Activated CD4-positive, CD25-positive, alpha-beta regulatory T cell (primary cell): ENCODE measurements around the gene SPATA7.
"Not testable (repeated sequence)": the region's sequence is repeated elsewhere in the genome, so short reads cannot be mapped to it uniquely, and the experiment has no call there.

Experiments used
- DNase-seq, 4 experiments: peaks; one replicate each; lab custom pipeline; 2025; lab: John Stamatoyannopoulos, UW

Gene SPATA7, protein sequence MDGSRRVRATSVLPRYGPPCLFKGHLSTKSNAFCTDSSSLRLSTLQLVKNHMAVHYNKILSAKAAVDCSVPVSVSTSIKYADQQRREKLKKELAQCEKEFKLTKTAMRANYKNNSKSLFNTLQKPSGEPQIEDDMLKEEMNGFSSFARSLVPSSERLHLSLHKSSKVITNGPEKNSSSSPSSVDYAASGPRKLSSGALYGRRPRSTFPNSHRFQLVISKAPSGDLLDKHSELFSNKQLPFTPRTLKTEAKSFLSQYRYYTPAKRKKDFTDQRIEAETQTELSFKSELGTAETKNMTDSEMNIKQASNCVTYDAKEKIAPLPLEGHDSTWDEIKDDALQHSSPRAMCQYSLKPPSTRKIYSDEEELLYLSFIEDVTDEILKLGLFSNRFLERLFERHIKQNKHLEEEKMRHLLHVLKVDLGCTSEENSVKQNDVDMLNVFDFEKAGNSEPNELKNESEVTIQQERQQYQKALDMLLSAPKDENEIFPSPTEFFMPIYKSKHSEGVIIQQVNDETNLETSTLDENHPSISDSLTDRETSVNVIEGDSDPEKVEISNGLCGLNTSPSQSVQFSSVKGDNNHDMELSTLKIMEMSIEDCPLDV

GRCh38 chr14:88385212-88386101 lies at the start of gene SPATA7:
Gene SPATA7 (plus strand): TSS chr14:88385657. CDS start chr14:88385819, 162 bp downstream.
- peak; percentile 46 to 58 (median 51) for DNase-seq

GRCh38 chr14:88340357-88340756 lies 45.1 kb upstream of the SPATA7 start:
- no peak for DNase-seq

DNA sequence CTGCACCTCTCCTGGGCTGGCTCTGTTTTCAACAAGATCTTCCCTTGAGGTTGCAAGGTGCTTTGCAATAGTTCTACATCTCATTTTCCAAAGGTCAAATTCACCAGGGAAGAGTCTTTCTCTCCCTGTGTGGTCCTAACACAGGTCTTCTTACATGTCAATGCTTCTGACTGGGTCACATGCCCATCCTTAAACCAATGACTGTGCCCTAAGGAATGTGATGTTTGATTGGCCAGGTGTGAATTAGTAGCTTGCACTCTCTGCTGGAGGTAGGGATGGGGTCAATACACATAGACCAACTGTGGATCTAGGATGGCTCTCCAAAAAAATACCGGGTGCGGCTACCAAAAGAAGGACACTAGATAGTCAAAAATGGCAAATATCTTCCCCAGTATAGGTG lies 42.5 kb upstream of the SPATA7 start:
- DNase-seq, result no peak

GRCh38 chr14:88346048-88346639 lies 39.3 kb upstream of the SPATA7 start:
- DNase-seq, result no peak

DNA sequence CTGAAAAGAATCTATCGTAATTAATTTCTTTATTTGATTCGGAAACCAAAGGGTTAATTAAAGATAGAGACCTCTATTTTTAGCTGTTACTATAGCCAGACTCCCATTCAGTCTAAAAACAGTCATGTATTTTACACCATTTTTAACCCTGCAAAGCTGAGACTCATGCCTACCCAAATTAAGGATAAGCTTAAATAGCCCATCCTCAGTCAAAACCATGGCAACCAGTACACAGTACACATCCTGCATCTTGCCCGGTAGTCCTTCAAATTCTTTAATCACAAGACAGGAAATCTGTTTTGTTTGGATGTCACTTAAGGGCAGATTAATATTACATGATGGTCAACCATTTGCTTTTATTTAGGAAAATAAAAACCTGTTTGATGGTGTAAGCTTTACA lies 36.9 kb upstream of the SPATA7 start:
- no peak for DNase-seq

- DNase-seq, result no peak
These were observed 33.3 kb upstream of the SPATA7 start for GRCh38 chr14:88351966-88352691.

- DNase-seq, result no peak
These were observed 32.8 kb upstream of the SPATA7 start for GRCh38 chr14:88352698-88353097.

GRCh38 chr14:88354358-88354757 lies 31.1 kb upstream of the SPATA7 start:
- no peak for DNase-seq

DNA sequence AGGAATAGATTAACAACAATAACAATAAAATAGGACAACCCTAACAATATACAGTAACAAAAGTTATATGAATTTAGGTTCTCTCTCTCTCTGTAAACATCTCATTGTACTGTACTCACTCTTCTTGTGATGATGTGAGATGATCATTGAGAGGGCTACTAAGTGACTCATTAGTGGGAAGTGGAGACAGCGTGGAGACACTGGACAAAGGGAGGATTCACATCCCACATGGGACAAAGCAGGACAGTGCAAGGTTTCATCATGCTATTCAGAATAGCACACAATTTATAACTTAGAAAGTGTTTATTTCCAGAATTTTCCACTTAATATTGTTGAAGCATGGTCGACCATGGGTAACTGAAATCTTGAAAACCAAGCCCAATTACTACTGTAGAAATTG lies 26.0 kb upstream of the SPATA7 start:
- DNase-seq, result no peak

GRCh38 chr14:88363644-88364043 lies 21.8 kb upstream of the SPATA7 start:
- no peak for DNase-seq

DNA sequence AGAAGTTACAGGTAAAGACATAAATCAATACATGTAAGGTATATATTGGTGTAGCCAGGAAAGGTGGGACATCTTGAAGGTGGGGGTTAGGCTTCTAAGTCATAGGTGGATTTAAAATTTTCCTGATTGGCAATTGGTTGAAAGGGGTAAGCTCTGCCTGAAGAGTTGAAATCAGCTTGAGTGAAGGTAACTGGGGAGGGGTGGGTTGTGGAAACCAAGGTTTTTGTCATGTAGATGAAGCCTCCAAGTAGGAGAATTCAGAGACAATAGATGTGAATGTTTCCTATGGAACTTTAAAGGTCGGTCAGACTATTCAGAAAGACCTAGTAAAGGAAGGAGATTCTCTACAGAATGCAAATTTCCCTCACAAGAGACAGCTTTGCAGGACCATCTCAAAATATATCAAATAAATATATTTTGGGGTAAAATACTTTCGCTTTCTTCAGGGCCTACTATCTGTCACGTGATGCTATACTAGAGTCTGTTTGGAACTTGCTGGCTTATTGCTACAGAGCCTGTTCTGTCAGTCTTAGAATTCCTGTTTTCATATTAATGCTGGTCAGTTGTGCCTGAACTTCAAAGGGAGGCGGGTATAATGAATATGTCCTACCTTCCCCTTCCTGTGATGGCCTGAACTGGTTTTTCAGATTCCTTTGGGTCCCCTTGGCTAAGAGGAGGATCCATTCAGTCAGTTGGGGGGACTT lies 20.6 kb upstream of the SPATA7 start:
- DNase-seq, result no peak

- DNase-seq, result no peak
These were observed 16.0 kb upstream of the SPATA7 start for GRCh38 chr14:88369496-88369895.

- DNase-seq, result no peak
These were observed 5.6 kb upstream of the SPATA7 start for GRCh38 chr14:88379706-88380343.

DNA sequence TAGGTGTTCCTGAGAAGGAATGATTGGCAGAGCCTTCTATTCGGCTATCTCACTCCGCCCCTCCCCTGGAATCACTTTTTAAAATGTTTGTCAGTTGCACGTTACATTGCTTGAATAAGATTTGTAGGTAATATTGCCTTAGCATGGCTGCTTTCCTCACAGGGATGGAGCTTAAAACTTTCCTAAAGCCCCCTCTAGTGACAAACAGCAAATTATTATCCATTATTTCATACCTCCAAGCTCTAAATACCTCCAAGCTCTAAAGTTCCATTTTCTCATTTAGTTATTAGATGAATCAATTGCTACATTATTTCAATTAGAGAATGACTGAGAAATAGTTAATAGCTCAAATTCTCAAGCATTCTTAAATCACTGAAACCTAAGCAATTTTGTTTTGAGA lies 5.1 kb upstream of the SPATA7 start:
- no peak for DNase-seq

GRCh38 chr14:88381634-88382033 lies 3.8 kb upstream of the SPATA7 start:
- not testable (repeated sequence) for DNase-seq

DNA sequence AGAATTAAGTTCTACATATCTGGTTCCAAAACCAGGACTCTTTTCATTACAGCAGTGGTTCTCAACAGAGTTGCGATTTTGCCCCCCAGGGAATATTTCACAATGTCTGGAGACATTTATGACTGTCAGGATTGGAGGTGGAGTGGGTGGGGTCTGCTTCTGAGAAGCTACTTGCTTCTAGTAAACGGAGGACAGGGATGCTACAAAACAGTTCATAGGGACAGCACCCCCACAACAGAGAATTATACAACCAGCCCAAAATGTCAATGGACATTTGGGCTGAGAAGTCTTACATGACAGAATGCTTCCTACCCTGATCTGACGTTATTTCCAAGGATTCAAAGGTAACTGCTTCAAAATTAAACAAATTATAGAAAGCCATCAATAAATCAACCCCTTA lies 739 bp upstream of the SPATA7 start:
- no peak for DNase-seq

DNA sequence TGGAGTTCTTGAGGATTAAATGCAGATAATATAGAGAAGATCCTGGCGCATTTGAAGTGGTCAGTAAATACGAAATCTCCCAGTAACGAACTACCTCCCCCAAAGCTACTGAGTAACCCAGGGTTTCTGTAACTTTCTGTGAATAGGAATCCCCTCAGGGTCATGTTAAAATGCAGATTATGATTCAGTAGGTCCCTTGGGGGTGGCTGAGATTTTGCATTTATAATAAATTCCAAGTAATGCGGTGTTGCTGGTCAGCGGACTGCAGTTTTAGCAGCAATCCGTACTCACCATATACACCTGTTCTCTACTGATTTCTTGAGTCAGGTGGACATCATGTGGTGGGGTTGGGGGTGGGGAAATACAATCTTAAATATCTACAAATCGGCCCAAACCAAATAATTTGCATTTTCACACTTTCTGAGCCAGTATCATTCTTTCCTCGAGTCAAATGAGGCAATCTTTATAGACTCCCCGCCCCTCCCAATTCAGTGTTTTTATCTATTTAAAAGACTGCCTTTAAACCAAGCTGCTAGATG lies 868 bp downstream of the SPATA7 start:
- no peak for DNase-seq

DNA sequence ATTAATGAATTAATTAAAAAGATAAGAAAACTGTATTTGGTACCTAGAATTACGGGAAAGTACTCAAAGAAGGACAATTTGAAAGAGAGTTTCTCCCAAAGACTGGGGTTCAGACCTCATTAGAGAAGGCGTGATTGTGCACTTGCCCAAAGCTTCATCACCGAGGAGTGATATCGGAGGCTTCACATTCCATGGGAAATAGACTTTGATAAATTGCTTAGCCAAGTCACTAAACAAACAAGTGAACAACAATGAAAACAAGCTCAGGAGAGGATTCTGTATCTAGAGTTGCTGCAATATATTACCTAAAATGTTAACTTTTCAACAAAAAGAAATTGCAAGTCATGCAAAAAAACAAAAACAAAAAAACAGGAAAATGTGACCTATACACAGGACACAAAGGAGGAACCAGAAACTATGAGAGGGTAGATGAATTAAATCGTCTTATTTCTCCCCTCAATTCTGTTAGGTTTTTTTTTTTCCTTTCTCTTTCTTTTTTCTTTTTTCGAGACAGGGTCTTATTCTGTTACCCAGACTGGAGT lies 3.4 kb downstream of the SPATA7 start:
- no peak for DNase-seq

DNA sequence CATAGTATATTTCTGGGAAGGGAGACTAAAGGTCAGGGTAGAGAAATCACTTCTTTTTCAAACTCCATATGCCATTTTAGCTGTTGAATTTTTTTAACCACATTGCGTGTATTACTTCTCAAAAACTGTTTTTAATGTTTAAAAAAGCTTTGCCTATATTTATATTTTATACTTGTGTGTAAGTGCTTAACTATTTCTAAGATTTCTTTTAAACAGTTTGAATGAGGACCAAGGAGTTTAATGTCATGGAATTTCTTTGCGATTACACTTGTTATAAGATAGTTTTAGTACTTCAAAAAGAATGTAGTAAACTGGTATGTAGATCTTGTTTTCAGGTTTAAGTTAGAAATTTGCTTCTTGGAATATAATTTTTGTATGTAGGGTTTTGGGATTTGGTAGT lies 7.2 kb downstream of the SPATA7 start:
- no peak for DNase-seq

GRCh38 chr14:88411039-88411438 lies 25.6 kb downstream of the SPATA7 start:
- no peak for DNase-seq
